CD4-positive, alpha-beta T cell treated with Interleukin-12 subunit alpha and Interleukin-12 subunit beta, for 1 hour (primary cell): ENCODE measurements around the gene BMPER.

Source experiments
- DNase-seq: peaks from one replicate; pipeline ENCODE4 v3.0.0-alpha.2; 2020

The BMPER gene

GRCh38 chr7:33923440-33924229 is 18.3 kb downstream of the BMPER start:
- no peak for DNase-seq

- no peak for DNase-seq
These were observed 21.2 kb downstream of the BMPER start for GRCh38 chr7:33926535-33926934.

- DNase-seq: no peak
These were observed 23.6 kb downstream of the BMPER start for GRCh38 chr7:33928986-33929385.

GRCh38 chr7:33932221-33932620 is 26.9 kb downstream of the BMPER start:
- no peak for DNase-seq

- peak; percentile 56 for DNase-seq
These were observed 27.6 kb downstream of the BMPER start for GRCh38 chr7:33932832-33933468.

- DNase-seq: no peak
These were observed 28.4 kb downstream of the BMPER start for GRCh38 chr7:33933611-33934281.

- no peak for DNase-seq
These were observed 29.1 kb downstream of the BMPER start for GRCh38 chr7:33934391-33934790.

GRCh38 chr7:33936503-33936902 is 31.2 kb downstream of the BMPER start:
- DNase-seq: no peak

- no peak for DNase-seq
These were observed 32.5 kb downstream of the BMPER start for GRCh38 chr7:33937871-33938270.

- no peak for DNase-seq
These were observed 33.8 kb downstream of the BMPER start for GRCh38 chr7:33939121-33939520.

- DNase-seq: no peak
These were observed 35.2 kb downstream of the BMPER start for GRCh38 chr7:33940503-33940902.

GRCh38 chr7:33941418-33941817 is 36.1 kb downstream of the BMPER start:
- DNase-seq: no peak

GRCh38 chr7:33946094-33946699 is 40.9 kb downstream of the BMPER start:
- DNase-seq: no peak

GRCh38 chr7:33950047-33950714 is 44.8 kb downstream of the BMPER start:
- DNase-seq: no peak

- no peak for DNase-seq
These were observed 47.5 kb downstream of the BMPER start for GRCh38 chr7:33952824-33953223.

- DNase-seq: no peak
These were observed 52.8 kb downstream of the BMPER start for GRCh38 chr7:33958104-33958503.

GRCh38 chr7:33959676-33960075 is 54.3 kb downstream of the BMPER start:
- DNase-seq: no peak

- DNase-seq: no peak
These were observed 56.6 kb downstream of the BMPER start for GRCh38 chr7:33961948-33962347.

GRCh38 chr7:33964417-33965182 is 59.3 kb downstream of the BMPER start:
- no peak for DNase-seq

GRCh38 chr7:33965183-33965744 is 59.9 kb downstream of the BMPER start:
- DNase-seq: no peak

- no peak for DNase-seq
These were observed 63.3 kb downstream of the BMPER start for GRCh38 chr7:33968591-33968990.

GRCh38 chr7:33970536-33970935 is 65.2 kb downstream of the BMPER start:
- no peak for DNase-seq
